HepG2 (cell line): ENCODE results near the gene RNF213. TPM values are rescaled to one million over a fixed set of nuclear protein-coding genes. Genes with fewer than 3 reads are reported as not detected.

Experiments
- DNMT1 ChIP-seq: sonication (generic); formaldehyde crosslinking; IDR thresholded peaks from 2 replicates; pipeline ENCODE4 v1.5.1; 2020; ENCODE audit warnings: mild to moderate bottlenecking, missing genetic modification reagents
- ISX ChIP-seq: sonication (generic); formaldehyde crosslinking; conservative IDR thresholded peaks from 2 replicates; pipeline ENCODE4 v1.5.0; 2020; ENCODE audit warnings: missing genetic modification reagents
- MAZ ChIP-seq, 2 experiments: sonication (generic) in 1 of 2; formaldehyde crosslinking in 1 of 2; IDR thresholded peaks; 2 replicates each; pipeline versions ENCODE4 v1.5.0 to v1.6.1; 2012 to 2020; ENCODE audit warnings: low read depth in 2 of 2, mild to moderate bottlenecking in 2 of 2, borderline replicate concordance in 1 of 2, improper control_type of control experiment in 1 of 2, low read length in 1 of 2, missing genetic modification reagents in 1 of 2, moderate library complexity in 1 of 2
- MXI1 ChIP-seq: IDR thresholded peaks from 3 replicates; pipeline ENCODE4 v1.6.1; 2012; ENCODE audit warnings: low read depth, low read length, inconsistent platforms, borderline replicate concordance
- PAWR ChIP-seq: sonication (generic); formaldehyde crosslinking; IDR thresholded peaks from 2 replicates; pipeline ENCODE4 v1.4.0; 2020; ENCODE audit warnings: missing genetic modification reagents, mild to moderate bottlenecking, borderline replicate concordance
- RAD21 ChIP-seq: fragments of 450-650 bp; formaldehyde crosslinking; IDR thresholded peaks from 2 replicates; pipeline ENCODE4 v1.5.0; 2020; ENCODE audit warnings: mild to moderate bottlenecking
- RFX1 ChIP-seq: fragments of 450-650 bp; IDR thresholded peaks from 2 replicates; pipeline ENCODE4 v1.6.1; 2017
- RFXANK ChIP-seq: IDR thresholded peaks from 2 replicates; pipeline ENCODE4 v1.6.1; 2016
- TCF7 ChIP-seq: sonication (generic); IDR thresholded peaks from 2 replicates; pipeline ENCODE4 v1.6.1; 2016; ENCODE audit warnings: antibody characterized with exemption, low read depth
- YEATS4 ChIP-seq: sonication (generic); formaldehyde crosslinking; IDR thresholded peaks from 2 replicates; pipeline ENCODE4 v1.4.0; 2020; ENCODE audit warnings: missing genetic modification reagents, borderline replicate concordance
- ZFY ChIP-seq: sonication (generic); formaldehyde crosslinking; IDR thresholded peaks from 2 replicates; pipeline ENCODE4 v1.4.0; 2020; ENCODE audit warnings: missing genetic modification reagents
- ZNF138 ChIP-seq: sonication (generic); formaldehyde crosslinking; IDR thresholded peaks from 2 replicates; pipeline ENCODE4 v1.5.0; 2020; ENCODE audit warnings: mild to moderate bottlenecking, low read depth, missing genetic modification reagents
- ZNF709 ChIP-seq: sonication (generic); formaldehyde crosslinking; IDR thresholded peaks from 2 replicates; pipeline ENCODE4 v1.5.0; 2020; ENCODE audit warnings: mild to moderate bottlenecking, missing genetic modification reagents
- ZNF850 ChIP-seq: sonication (generic); formaldehyde crosslinking; conservative IDR thresholded peaks from 2 replicates; pipeline ENCODE4 v1.9.0; 2021; ENCODE audit warnings: mild to moderate bottlenecking, missing genetic modification reagents
- polyA plus RNA-seq, 8 experiments: library from polyadenylated mRNA; depleted of rRNA in 3 of 8; stranded (reverse) in 7 of 8; unstranded in 1 of 8; fragments of >200 nt; fragmentation: Illumina TruSeq in 4 of 8; extraction: Trizol in 4 of 8; gene quantifications; 2 replicates each; pipeline versions ENCODE4 v1.2.1 to v1.2.3, GENCODE V29; 2011 to 2016; ENCODE audit warnings: low read depth in 4 of 8, missing spikeins in 1 of 8, mixed read lengths in 1 of 8; ENCODE audit not compliant: insufficient read depth in 1 of 8
- total RNA-seq, 5 experiments: library from RNA; depleted of rRNA; stranded (reverse); fragments of >200 nt; fragmentation: Illumina TruSeq; extraction: Trizol; gene quantifications; 2 replicates each; pipeline ENCODE4 v1.2.3, GENCODE V29; 2016; ENCODE audit warnings: low read depth in 1 of 5
- TF ChIP-seq, protein P1 (sequence below): sonication (generic); formaldehyde crosslinking; IDR thresholded peaks from 2 replicates; pipeline ENCODE4 v1.8.1; 2023; ENCODE audit warnings: missing genetic modification reagents, inconsistent platforms, borderline replicate concordance
- TF ChIP-seq, protein P2 (sequence below): sonication (generic); IDR thresholded peaks from 2 replicates; pipeline ENCODE4 v1.6.1; 2016; ENCODE audit warnings: low read depth, borderline replicate concordance
- TF ChIP-seq, protein P3 (sequence below): sonication (generic); formaldehyde crosslinking; IDR thresholded peaks from 2 replicates; pipeline ENCODE4 v1.4.0; 2020; ENCODE audit warnings: missing genetic modification reagents, borderline replicate concordance
- TF ChIP-seq, protein P4 (sequence below): sonication (generic); formaldehyde crosslinking; IDR thresholded peaks from 2 replicates; pipeline ENCODE4 v1.5.0; 2020; ENCODE audit warnings: missing genetic modification reagents, mild to moderate bottlenecking, borderline replicate concordance
- TF ChIP-seq, protein P5 (sequence below): sonication (generic); formaldehyde crosslinking; IDR thresholded peaks from 2 replicates; pipeline ENCODE4 v1.5.1; 2020; ENCODE audit warnings: mild to moderate bottlenecking, missing genetic modification reagents, borderline replicate concordance

RNF213 gene
- total and polyA plus RNA-seq, 2 of the 13 experiments (the other 11 are each of a cell fraction or from before 2014, with no cell fraction given) = 38.6 to 38.7 TPM

DNA sequence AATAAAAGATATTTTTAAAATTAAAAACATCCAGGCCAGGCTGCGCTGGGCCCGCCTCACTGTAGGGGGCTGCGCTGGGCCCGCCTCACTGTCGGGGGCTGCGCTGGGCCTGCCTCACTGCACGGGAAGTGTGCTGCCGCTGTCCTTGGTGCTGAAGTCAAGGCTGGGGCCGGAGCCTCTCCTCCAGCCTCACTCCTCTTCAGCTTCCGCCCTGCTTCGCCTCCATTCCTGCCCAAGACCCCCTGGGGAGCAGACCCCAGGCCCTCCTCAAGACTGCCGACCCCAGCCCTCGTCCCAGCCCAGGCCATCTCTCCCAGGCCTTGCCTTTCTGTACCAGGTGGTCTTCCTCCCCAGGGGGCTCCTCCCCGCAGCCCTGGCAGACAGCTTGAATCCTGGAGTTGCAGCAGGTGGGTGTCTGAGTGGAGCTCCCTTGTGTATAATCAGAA is 180.5 kb downstream of the RNF213 start (continued):
- TF ChIP-seq YEATS4 (CRISPR knock-in tag) = no peak
- peak; percentile 60; the same call in 1 of the 2 replicates for TF ChIP-seq ZFY
- peak; percentile 96 for TF ChIP-seq ZNF138 (CRISPR knock-in tag)
- no peak for TF ChIP-seq TCF7
- TF ChIP-seq, protein P1, sequence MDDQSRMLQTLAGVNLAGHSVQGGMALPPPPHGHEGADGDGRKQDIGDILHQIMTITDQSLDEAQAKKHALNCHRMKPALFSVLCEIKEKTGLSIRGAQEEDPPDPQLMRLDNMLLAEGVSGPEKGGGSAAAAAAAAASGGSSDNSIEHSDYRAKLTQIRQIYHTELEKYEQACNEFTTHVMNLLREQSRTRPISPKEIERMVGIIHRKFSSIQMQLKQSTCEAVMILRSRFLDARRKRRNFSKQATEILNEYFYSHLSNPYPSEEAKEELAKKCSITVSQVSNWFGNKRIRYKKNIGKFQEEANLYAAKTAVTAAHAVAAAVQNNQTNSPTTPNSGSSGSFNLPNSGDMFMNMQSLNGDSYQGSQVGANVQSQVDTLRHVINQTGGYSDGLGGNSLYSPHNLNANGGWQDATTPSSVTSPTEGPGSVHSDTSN = peak; percentile 85; the same call in 1 of the 2 replicates
- no peak for TF ChIP-seq ZNF850 (CRISPR knock-in tag)
- 0 out of 2 replicates have a peak, but pooled peaks have one; percentile 24 for TF ChIP-seq RAD21 (CRISPR knock-in tag)
- TF ChIP-seq MAZ (IDR thresholded peaks at IDR 0.05; ENCODE audit: borderline replicate concordance, low read depth, low read length) = no peak
- TF ChIP-seq MAZ (CRISPR knock-in tag; IDR thresholded peaks at IDR 0.05; ENCODE audit: low read depth) = peak; percentile 82
- TF ChIP-seq, protein P2, sequence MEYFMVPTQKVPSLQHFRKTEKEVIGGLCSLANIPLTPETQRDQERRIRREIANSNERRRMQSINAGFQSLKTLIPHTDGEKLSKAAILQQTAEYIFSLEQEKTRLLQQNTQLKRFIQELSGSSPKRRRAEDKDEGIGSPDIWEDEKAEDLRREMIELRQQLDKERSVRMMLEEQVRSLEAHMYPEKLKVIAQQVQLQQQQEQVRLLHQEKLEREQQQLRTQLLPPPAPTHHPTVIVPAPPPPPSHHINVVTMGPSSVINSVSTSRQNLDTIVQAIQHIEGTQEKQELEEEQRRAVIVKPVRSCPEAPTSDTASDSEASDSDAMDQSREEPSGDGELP = no peak
- TF ChIP-seq, protein P3, sequence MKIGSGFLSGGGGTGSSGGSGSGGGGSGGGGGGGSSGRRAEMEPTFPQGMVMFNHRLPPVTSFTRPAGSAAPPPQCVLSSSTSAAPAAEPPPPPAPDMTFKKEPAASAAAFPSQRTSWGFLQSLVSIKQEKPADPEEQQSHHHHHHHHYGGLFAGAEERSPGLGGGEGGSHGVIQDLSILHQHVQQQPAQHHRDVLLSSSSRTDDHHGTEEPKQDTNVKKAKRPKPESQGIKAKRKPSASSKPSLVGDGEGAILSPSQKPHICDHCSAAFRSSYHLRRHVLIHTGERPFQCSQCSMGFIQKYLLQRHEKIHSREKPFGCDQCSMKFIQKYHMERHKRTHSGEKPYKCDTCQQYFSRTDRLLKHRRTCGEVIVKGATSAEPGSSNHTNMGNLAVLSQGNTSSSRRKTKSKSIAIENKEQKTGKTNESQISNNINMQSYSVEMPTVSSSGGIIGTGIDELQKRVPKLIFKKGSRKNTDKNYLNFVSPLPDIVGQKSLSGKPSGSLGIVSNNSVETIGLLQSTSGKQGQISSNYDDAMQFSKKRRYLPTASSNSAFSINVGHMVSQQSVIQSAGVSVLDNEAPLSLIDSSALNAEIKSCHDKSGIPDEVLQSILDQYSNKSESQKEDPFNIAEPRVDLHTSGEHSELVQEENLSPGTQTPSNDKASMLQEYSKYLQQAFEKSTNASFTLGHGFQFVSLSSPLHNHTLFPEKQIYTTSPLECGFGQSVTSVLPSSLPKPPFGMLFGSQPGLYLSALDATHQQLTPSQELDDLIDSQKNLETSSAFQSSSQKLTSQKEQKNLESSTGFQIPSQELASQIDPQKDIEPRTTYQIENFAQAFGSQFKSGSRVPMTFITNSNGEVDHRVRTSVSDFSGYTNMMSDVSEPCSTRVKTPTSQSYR (CRISPR knock-in tag) = peak; percentile 71; the same call in 1 of the 2 replicates
- TF ChIP-seq, protein P4, sequence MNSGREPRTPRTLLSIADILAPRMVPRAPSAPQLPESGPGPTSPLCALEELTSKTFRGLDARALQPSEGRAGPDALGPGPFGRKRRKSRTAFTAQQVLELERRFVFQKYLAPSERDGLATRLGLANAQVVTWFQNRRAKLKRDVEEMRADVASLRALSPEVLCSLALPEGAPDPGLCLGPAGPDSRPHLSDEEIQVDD = peak; percentile 65; the same call in 1 of the 2 replicates
- TF ChIP-seq, protein P5, sequence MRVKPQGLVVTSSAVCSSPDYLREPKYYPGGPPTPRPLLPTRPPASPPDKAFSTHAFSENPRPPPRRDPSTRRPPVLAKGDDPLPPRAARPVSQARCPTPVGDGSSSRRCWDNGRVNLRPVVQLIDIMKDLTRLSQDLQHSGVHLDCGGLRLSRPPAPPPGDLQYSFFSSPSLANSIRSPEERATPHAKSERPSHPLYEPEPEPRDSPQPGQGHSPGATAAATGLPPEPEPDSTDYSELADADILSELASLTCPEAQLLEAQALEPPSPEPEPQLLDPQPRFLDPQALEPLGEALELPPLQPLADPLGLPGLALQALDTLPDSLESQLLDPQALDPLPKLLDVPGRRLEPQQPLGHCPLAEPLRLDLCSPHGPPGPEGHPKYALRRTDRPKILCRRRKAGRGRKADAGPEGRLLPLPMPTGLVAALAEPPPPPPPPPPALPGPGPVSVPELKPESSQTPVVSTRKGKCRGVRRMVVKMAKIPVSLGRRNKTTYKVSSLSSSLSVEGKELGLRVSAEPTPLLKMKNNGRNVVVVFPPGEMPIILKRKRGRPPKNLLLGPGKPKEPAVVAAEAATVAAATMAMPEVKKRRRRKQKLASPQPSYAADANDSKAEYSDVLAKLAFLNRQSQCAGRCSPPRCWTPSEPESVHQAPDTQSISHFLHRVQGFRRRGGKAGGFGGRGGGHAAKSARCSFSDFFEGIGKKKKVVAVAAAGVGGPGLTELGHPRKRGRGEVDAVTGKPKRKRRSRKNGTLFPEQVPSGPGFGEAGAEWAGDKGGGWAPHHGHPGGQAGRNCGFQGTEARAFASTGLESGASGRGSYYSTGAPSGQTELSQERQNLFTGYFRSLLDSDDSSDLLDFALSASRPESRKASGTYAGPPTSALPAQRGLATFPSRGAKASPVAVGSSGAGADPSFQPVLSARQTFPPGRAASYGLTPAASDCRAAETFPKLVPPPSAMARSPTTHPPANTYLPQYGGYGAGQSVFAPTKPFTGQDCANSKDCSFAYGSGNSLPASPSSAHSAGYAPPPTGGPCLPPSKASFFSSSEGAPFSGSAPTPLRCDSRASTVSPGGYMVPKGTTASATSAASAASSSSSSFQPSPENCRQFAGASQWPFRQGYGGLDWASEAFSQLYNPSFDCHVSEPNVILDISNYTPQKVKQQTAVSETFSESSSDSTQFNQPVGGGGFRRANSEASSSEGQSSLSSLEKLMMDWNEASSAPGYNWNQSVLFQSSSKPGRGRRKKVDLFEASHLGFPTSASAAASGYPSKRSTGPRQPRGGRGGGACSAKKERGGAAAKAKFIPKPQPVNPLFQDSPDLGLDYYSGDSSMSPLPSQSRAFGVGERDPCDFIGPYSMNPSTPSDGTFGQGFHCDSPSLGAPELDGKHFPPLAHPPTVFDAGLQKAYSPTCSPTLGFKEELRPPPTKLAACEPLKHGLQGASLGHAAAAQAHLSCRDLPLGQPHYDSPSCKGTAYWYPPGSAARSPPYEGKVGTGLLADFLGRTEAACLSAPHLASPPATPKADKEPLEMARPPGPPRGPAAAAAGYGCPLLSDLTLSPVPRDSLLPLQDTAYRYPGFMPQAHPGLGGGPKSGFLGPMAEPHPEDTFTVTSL = no peak
- no peak for TF ChIP-seq MXI1
- TF ChIP-seq PAWR (CRISPR knock-in tag) = no peak
- TF ChIP-seq RFXANK = peak; percentile 77; the same call in 1 of the 2 replicates
- TF ChIP-seq ISX (CRISPR knock-in tag) = peak; percentile 94; the same call in 1 of the 2 replicates
- TF ChIP-seq RFX1 = no peak
- TF ChIP-seq ZNF709 (CRISPR knock-in tag) = peak; percentile 76
- no peak for TF ChIP-seq DNMT1 (CRISPR knock-in tag)
